ENCODE data around the gene ADK. TPM values are rescaled to one million over a fixed set of nuclear protein-coding genes. Genes with fewer than 3 reads are reported as not detected.

The ADK gene
- total and polyA plus RNA-seq, 2 experiments from 2014 or later, result 46.7 to 53.7 TPM

- Histone ChIP-seq H3K79me2 (no peaks in the 10 kb centered on the region), H4K20me1 (ENCODE audit: insufficient read depth, poor library complexity, severe bottlenecking) (no peaks in the 10 kb centered on the region), H3K36me3 (replicated peaks; ENCODE audit: insufficient read depth, low read depth) (no peaks in the 10 kb centered on the region), H3K4me1 (ENCODE audit: insufficient read depth) (no peaks in the 10 kb centered on the region), H3K27me3 (no peaks in the 10 kb centered on the region), H3K4me2 (no peak overlapping the region), H3K9me3 (ENCODE audit: low read depth) (peaks cover 12% of the 10 kb centered on the region), H3K9me2 (replicated peaks; ENCODE audit: insufficient read depth) (no peaks in the 10 kb centered on the region), H2AFZ (no peak overlapping the region), H3K27ac (no peak overlapping the region), H3K4me3 (no peak overlapping the region)
- DNase-seq (ENCODE audit: low spot score), result no peak
- TF ChIP-seq EZH2phosphoT487 (IDR thresholded peaks at IDR 0.05; ENCODE audit: low read depth, severe bottlenecking, unreplicated experiment) (no peak), CTCF (IDR thresholded peaks at IDR 0.05; ENCODE audit: poor library complexity) (no peak), EZH2 (IDR thresholded peaks at IDR 0.05; ENCODE audit: borderline replicate concordance) (no peak)
- WGBS (ENCODE audit: low lambda C conversion rate, missing lambda C conversion rate), result 94% methylated on average over 1 of the region's 1 CpG
Observed at GRCh38 chr10:74624501-74624900, 473.5 kb downstream of the ADK start.

- Histone ChIP-seq H3K9me2 (replicated peaks; ENCODE audit: insufficient read depth) (no peaks in the 10 kb centered on the region), H3K27ac (no peak overlapping the region), H2AFZ (no peak overlapping the region), H3K4me3 (no peak overlapping the region), H3K9me3 (ENCODE audit: low read depth) (no peaks in the 10 kb centered on the region), H3K27me3 (no peaks in the 10 kb centered on the region), H3K36me3 (replicated peaks; ENCODE audit: insufficient read depth, low read depth) (no peaks in the 10 kb centered on the region), H3K4me1 (ENCODE audit: insufficient read depth) (no peaks in the 10 kb centered on the region), H3K79me2 (no peaks in the 10 kb centered on the region), H3K4me2 (no peak overlapping the region), H4K20me1 (ENCODE audit: insufficient read depth, poor library complexity, severe bottlenecking) (no peaks in the 10 kb centered on the region)
- DNase-seq (ENCODE audit: low spot score), result no peak
- no peak for TF ChIP-seq CTCF (IDR thresholded peaks at IDR 0.05; ENCODE audit: poor library complexity)
- TF ChIP-seq EZH2 (IDR thresholded peaks at IDR 0.05; ENCODE audit: borderline replicate concordance), result no peak
- TF ChIP-seq EZH2phosphoT487 (IDR thresholded peaks at IDR 0.05; ENCODE audit: low read depth, severe bottlenecking, unreplicated experiment), result no peak
- 72% methylated on average over 2 of the region's 2 CpGs for WGBS (ENCODE audit: low lambda C conversion rate, missing lambda C conversion rate)
Observed at GRCh38 chr10:74628136-74628535, 477.1 kb downstream of the ADK start.

- TF ChIP-seq EZH2 (IDR thresholded peaks at IDR 0.05; ENCODE audit: borderline replicate concordance), result no peak
- no peak for TF ChIP-seq CTCF (IDR thresholded peaks at IDR 0.05; ENCODE audit: poor library complexity)
- TF ChIP-seq EZH2phosphoT487 (IDR thresholded peaks at IDR 0.05; ENCODE audit: low read depth, severe bottlenecking, unreplicated experiment), result no peak
- DNase-seq (ENCODE audit: low spot score), result no peak
Observed at GRCh38 chr10:74634995-74635536, 484.0 kb downstream of the ADK start.

GRCh38 chr10:74635655-74636054, 484.6 kb downstream of the ADK start:
- no peak for DNase-seq (ENCODE audit: low spot score)
- WGBS (ENCODE audit: low lambda C conversion rate, missing lambda C conversion rate), result 94% methylated on average over 4 of the region's 4 CpGs
- no peaks in the 10 kb centered on the region for H3K9me2 ChIP-seq (replicated peaks; ENCODE audit: insufficient read depth)

More at GRCh38 chr10:74634995-74635536, 484.0 kb downstream of the ADK start:
- H3K9me3 ChIP-seq (ENCODE audit: low read depth), result peaks cover 7% of the 10 kb centered on the region
- no peak overlapping the region for H2AFZ ChIP-seq
- no peaks in the 10 kb centered on the region for H4K20me1 ChIP-seq (ENCODE audit: insufficient read depth, poor library complexity, severe bottlenecking)
- no peak overlapping the region for H3K27ac ChIP-seq
- H3K36me3 ChIP-seq (replicated peaks; ENCODE audit: insufficient read depth, low read depth), result no peaks in the 10 kb centered on the region
- H3K9me2 ChIP-seq (replicated peaks; ENCODE audit: insufficient read depth), result no peaks in the 10 kb centered on the region
- no peak overlapping the region for H3K4me3 ChIP-seq
- no peaks in the 10 kb centered on the region for H3K79me2 ChIP-seq
- H3K4me1 ChIP-seq (ENCODE audit: insufficient read depth), result no peaks in the 10 kb centered on the region
- H3K27me3 ChIP-seq, result no peaks in the 10 kb centered on the region
- H3K4me2 ChIP-seq, result no peak overlapping the region

More at GRCh38 chr10:74635655-74636054, 484.6 kb downstream of the ADK start:
- H3K27ac ChIP-seq, result no peak overlapping the region
- H3K4me2 ChIP-seq, result no peak overlapping the region
- no peak overlapping the region for H2AFZ ChIP-seq
- TF ChIP-seq CTCF (IDR thresholded peaks at IDR 0.05; ENCODE audit: poor library complexity) (no peak), EZH2phosphoT487 (IDR thresholded peaks at IDR 0.05; ENCODE audit: low read depth, severe bottlenecking, unreplicated experiment) (no peak), EZH2 (IDR thresholded peaks at IDR 0.05; ENCODE audit: borderline replicate concordance) (no peak)
- H3K4me3 ChIP-seq, result no peak overlapping the region
- H3K79me2 ChIP-seq, result no peaks in the 10 kb centered on the region
- H3K36me3 ChIP-seq (replicated peaks; ENCODE audit: insufficient read depth, low read depth), result no peaks in the 10 kb centered on the region
- no peaks in the 10 kb centered on the region for H3K27me3 ChIP-seq
- H4K20me1 ChIP-seq (ENCODE audit: insufficient read depth, poor library complexity, severe bottlenecking), result no peaks in the 10 kb centered on the region
- peaks cover 7% of the 10 kb centered on the region for H3K9me3 ChIP-seq (ENCODE audit: low read depth)
- no peaks in the 10 kb centered on the region for H3K4me1 ChIP-seq (ENCODE audit: insufficient read depth)
